ENCODE data around the gene TIPIN. TPM values are rescaled to one million over a fixed set of nuclear protein-coding genes. Genes with fewer than 3 reads are reported as not detected.
"Not testable (repeated sequence)": the region's sequence is repeated elsewhere in the genome, so short reads cannot be mapped to it uniquely, and the experiment has no call there.

The TIPIN gene
- total RNA-seq, 1 donor, result 21.5 TPM

DNA sequence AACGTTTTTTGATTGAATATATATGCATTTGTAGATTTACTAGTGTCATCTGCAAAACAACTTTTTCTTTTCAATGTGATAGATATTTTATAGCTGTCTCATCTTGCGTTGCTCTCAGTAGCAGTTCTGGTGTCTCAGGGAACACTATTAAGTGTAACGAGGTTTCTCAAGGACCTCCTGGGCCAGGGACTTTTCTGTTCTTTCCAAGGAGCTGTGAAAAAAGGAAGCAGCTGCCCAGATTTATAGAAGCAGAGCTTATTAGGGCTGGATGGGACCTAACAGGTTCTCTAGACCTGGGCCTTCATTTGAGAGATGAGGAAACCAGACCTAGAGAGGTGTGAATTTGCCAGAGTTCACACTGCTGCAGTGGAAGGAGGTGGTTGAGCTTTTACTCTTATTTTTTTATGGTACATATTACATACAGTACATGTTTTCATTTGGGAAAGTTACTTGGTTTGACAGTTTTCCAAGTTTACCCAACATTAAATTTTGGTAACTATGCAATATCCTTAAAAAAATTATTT, 46.3 kb upstream of the TIPIN start:
- TF ChIP-seq, protein P1, sequence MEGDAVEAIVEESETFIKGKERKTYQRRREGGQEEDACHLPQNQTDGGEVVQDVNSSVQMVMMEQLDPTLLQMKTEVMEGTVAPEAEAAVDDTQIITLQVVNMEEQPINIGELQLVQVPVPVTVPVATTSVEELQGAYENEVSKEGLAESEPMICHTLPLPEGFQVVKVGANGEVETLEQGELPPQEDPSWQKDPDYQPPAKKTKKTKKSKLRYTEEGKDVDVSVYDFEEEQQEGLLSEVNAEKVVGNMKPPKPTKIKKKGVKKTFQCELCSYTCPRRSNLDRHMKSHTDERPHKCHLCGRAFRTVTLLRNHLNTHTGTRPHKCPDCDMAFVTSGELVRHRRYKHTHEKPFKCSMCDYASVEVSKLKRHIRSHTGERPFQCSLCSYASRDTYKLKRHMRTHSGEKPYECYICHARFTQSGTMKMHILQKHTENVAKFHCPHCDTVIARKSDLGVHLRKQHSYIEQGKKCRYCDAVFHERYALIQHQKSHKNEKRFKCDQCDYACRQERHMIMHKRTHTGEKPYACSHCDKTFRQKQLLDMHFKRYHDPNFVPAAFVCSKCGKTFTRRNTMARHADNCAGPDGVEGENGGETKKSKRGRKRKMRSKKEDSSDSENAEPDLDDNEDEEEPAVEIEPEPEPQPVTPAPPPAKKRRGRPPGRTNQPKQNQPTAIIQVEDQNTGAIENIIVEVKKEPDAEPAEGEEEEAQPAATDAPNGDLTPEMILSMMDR (IDR thresholded peaks at IDR 0.05; ENCODE audit: insufficient read depth, low read length), result no peak
- no peak overlapping the region for H3K4me3 ChIP-seq (ENCODE audit: low read depth, low read length)
- no peak for DNase-seq (ENCODE audit: low read depth)

DNA sequence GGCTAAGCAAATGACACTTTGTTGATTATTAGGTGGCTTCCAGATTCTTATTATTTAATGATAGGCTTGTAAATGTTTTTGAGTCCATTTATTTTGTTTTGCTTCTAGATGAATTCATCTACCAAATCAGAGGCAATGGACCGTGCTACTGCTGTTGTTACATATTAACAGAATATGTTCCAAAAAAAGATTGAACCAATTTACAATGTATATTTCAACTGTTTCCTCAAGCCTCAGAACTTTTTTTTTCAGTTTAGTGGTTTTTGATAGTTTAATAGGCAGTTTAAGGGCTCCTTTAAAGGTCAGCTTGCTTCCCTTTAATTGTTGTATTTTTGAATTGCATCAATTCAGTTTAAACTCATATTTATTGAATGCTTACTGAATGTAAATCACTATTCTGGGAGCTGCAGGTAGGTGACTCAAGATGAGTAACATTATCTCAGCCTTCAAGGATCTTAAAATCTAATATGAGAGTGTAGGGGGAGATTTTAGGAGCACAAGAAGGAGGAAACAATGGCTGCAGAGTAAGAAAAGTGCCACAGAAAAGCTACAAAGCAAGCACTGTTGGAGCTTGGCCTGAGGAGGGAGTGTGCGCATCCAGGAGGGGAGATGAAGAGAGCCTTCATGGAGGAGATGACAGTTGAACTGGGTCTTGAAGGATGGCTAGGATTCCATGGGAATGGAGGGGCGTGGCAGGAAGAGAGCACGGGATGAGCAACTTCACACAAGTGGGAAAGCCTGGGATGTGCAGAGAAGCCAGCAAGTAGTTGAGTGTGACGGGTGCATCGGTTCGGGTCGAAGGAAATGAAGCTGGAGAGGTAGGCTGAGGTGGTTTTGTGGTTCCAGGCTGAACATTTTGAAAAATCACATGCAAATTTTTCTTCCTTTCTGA, 44.9 kb upstream of the TIPIN start:
- TF ChIP-seq, protein P1 (IDR thresholded peaks at IDR 0.05; ENCODE audit: insufficient read depth, low read length), result no peak
- H3K4me3 ChIP-seq (ENCODE audit: low read depth, low read length), result no peak overlapping the region
- no peak for DNase-seq (ENCODE audit: low read depth)

DNA sequence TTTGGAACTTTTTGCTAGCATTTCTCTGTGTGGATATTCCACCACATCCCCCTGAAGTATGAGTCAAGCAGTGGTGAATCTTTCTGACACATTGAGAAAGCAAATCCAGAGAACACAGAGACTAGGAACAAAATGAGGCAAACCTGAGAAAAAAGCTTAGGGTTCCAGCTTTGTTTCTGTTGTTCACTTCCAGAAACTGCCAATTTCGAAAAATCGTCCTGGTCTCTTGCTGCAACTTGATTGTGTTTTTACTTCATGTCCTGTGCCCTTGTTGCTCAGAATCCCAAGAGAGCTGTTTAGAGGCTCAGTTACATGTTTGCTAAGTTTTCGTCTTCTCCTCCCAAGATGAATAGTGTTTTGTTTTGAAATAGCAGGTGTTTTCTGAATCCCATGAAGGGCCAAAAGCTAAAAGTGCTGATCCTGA, 43.9 kb upstream of the TIPIN start:
- H3K4me3 ChIP-seq (ENCODE audit: low read depth, low read length), result no peak overlapping the region
- DNase-seq (ENCODE audit: low read depth), result no peak
- TF ChIP-seq, protein P1 (IDR thresholded peaks at IDR 0.05; ENCODE audit: insufficient read depth, low read length), result no peak

DNA sequence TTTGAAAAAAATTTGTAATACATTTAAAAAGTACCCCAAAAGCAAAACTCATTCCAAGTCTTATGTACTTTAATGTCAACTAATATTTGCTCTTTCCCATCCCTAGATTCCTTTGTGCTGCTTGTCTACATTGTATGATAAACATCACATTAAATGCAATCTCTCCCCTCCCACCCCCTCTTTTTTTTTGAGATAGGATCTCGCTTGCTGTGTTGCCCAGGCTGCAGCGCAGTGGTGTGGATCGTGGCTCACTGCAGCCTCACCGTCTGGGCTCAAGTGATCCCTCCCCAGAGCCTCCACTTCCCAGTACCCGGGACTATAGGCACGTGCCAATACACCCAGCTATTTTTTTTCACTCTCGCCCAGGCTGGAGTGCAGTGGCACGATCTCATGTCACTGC, 42.8 kb upstream of the TIPIN start:
- TF ChIP-seq, protein P1 (IDR thresholded peaks at IDR 0.05; ENCODE audit: insufficient read depth, low read length), result no peak
- H3K4me3 ChIP-seq (ENCODE audit: low read depth, low read length), result no peak overlapping the region
- DNase-seq (ENCODE audit: low read depth), result no peak

DNA sequence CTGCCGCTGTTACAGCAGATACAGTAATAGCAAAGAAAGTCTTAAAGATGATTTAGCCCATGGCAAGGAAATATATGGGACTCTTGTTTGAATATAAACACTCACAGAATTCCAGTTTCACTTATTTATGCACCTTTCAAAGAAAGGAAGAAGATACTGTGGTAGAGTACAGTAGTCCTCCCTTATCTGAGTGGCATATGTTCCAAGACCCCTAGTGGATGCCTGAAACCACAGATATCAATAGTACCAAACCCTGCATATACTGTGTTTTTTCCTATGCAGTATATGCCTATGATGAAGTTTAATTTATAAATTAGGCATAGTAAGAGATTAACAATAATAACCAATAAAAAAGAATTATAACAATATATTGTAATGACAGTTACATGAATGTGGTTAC, 38.4 kb upstream of the TIPIN start:
- no peak for DNase-seq (ENCODE audit: low read depth)
- no peak overlapping the region for H3K4me3 ChIP-seq (ENCODE audit: low read depth, low read length)
- TF ChIP-seq, protein P1 (IDR thresholded peaks at IDR 0.05; ENCODE audit: insufficient read depth, low read length), result no peak

GRCh38 chr15:66394472-66394871, 38.0 kb upstream of the TIPIN start:
- TF ChIP-seq, protein P1 (IDR thresholded peaks at IDR 0.05; ENCODE audit: insufficient read depth, low read length), result no peak
- no peak for DNase-seq (ENCODE audit: low read depth)

DNA sequence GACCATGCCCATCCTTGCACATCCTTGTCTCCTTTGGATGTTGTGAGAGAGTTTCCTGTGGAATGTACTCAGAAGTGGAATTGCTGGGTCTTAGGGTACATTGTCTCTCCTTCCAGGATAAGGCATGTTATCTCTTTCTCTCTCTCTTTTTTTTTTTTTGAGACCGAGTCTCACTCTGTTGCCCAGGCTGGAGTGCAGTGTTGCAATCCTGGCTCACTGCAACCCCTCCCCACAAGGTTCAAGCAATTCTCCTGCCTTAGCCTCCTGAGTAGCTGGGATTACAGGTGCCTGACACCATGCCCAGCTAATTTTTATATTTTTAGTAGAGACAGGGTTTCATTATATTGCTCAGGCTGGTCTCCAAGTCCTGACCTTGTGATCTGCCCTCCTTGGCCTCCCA, 36.6 kb upstream of the TIPIN start:
- DNase-seq (ENCODE audit: low read depth); H3K4me3 ChIP-seq (ENCODE audit: low read depth, low read length): not testable (repeated sequence)

More at GRCh38 chr15:66394472-66394871, 38.0 kb upstream of the TIPIN start:
- no peak overlapping the region for H3K4me3 ChIP-seq (ENCODE audit: low read depth, low read length)

All from fibroblast of the aortic adventitia (primary cell).